Activated gamma-delta T cell treated with Interleukin-2 at 50 U/mL for 16 hours (primary cell): ENCODE measurements around the gene PJVK.
A peak's percentile ranks its signal among the peaks of the same experiment; 100 is the strongest.
"Not testable (repeated sequence)": the region's sequence is repeated elsewhere in the genome, so short reads cannot be mapped to it uniquely, and the experiment has no call there.

Source experiments
- DNase-seq: peaks from one replicate; pipeline ENCODE4 v3.0.0-alpha.2; 2020

PJVK gene, protein sequence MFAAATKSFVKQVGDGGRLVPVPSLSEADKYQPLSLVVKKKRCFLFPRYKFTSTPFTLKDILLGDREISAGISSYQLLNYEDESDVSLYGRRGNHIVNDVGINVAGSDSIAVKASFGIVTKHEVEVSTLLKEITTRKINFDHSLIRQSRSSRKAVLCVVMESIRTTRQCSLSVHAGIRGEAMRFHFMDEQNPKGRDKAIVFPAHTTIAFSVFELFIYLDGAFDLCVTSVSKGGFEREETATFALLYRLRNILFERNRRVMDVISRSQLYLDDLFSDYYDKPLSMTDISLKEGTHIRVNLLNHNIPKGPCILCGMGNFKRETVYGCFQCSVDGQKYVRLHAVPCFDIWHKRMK

DNA sequence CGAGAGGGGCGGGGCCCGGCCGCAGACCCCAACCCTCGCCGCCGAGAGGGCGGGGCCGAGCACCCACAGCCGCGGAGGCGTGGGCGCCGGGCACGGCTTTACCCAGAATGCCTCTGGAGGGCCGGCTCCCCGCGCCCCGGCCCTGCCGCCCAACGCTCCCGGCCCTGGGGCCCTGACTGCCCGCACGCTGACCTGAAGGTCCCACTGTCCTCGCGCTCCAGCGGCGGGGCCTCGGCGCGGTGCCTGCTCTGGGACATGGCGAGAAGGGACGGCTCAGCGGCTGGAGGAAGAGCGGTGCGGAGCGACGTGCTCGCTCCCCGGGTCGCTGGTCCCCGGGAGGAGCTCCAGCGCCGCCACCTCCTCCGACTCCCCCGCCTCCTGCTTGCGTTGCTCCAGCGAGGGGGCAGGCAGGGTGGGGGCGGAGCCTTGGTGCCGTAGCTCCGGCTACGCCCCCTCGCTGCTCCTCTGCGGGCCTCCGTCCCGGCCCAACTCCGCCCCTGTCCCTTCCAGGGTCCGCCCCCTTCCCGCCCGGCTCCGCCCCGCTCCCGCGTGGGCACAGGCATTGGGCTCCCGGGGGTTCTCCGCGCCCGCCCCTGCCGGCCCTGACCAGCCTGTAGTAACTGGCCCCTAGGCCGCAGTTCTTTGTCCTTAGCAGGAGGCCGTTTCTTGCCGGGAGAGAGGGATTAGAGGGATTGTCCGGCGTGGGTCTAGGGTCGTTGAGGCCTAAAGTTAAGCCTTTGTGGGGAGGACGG, at the start of gene PJVK, which contains the start of gene PRKRA:
Gene PJVK (plus strand): TSS at position 605 of the 752 bp plus-strand sequence. CDS start 2,032 bp downstream, outside the sequence.
Gene PRKRA (minus strand): TSS at position 402 of the 752 bp plus-strand sequence. CDS start 145 bp downstream, at position 257.
- DNase-seq: peak; percentile 94

DNA sequence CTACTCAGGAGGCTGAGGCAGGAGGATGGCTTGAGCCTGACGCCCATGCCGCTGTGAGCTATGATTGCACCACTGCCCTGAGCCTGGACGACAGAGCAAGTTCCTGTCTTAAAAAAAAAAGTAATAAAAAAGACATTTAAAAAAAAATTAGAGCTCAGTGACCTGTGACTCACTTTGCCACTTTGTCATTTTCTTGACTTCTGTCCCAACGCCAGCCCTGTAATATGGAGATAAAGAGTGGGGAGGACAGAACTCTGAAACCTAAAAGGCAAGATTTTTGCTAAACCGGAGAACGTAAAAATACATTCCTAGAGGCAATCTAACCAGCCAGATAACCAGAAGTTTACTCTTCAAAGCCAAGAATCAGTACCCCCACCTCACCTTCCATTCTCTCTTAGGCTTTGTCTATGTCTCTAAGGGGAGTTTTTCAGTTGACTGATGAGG, 49.2 kb upstream of the PJVK start:
- no peak for DNase-seq

DNA sequence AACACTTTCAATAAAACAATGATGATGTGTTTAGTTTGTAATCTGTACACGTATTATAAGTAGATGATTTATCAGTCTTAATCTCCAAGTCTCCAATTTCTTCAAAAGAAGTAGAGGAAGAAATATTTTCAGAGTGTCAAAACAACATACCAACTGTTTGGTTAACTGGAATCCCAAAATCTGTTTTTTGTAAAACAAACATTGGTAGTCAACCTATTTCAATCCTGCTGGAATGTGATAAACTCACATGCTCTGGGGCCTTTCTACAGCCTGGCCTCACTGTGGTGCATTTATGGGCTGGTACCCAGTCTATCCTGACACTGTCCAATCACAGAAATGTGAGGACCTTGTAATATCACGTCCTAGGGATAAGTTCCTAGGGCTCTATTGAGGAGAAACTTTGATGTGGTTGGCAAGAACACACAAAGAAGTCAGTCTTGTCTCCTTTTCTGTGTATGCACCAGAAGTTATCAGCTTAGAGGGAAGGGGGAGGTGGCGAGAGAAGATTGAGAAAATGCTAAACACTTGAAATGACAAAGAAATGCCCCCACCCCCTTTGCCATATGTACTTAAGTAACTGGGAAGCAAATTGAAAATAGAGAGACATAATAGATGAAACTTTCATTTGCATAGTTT, 47.4 kb upstream of the PJVK start:
- no peak for DNase-seq

DNA sequence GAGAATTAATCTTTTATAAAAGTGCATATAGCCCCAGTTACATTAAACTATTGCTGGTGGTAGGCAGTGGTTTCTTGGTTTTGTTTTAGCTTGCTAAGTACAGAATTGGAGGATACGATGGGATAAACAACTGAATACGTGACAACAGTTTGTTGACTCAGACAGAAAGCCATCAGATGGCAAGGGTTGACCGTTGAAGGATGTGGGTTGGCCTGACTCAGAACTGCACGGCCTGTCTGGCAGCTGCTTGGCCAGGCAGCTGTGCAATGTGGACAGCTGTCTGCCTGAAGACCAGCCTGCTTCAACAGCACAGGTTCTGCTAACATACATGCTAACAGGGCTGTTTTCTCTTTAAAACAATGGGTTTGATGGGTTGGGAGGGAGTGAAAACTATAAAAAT, 46.8 kb upstream of the PJVK start:
- DNase-seq: no peak

DNA sequence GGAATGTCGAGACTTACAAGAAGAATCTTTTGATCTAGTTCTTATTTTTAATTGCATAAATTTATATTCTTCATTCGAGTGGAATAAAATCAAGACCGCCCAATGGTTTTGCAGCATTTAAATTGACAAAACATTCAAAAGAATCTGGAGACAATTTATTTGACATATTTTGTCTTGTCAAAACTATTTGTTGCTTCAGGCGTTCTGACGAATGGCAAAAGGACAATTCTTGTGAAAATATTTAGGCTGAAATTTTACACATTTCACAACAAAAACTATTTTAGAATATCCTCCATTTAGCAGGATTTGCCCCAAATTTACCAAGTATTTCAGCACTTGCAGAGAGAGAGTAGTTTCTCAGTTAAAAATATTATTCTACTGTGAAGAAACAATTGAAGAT, 41.9 kb upstream of the PJVK start:
- no peak for DNase-seq

DNA sequence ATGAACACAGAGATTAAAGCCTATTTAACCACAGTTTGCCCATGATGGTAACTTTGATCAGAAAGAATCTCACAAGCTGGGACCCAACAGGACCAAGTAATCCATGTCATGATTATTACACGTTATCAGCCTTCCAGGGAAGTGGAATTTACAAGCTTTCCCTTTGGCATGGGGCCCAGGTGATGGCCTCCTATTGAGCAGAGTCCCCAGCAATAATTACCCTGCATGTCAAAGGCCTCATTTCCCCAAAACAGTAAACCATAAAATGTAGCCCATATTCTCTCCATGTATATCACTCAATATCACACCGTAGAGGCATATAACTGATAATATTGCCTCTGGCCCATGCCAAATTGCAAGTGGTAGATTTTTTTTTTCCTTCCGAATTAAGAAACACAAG, 39.1 kb upstream of the PJVK start:
- no peak for DNase-seq

DNA sequence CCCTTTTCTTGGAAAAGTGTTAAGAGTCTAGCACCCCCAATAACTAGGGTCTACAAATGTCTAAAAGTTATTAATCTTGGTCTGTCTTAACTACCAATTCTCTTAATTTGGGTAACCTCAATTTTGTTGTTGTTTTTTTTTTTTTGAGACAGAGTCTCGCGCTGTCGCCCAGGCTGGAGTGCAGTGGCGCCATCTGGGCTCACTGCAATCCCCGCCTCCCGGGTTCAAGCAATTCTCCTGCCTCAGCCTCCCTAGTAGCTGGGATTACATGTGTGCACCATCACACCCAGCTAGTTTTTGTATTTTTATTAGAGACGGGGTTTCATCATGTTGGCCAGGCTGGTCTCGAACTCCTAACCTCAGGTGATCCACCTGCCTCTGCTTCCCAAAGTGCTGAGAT, 38.7 kb upstream of the PJVK start:
- not testable (repeated sequence) for DNase-seq

DNA sequence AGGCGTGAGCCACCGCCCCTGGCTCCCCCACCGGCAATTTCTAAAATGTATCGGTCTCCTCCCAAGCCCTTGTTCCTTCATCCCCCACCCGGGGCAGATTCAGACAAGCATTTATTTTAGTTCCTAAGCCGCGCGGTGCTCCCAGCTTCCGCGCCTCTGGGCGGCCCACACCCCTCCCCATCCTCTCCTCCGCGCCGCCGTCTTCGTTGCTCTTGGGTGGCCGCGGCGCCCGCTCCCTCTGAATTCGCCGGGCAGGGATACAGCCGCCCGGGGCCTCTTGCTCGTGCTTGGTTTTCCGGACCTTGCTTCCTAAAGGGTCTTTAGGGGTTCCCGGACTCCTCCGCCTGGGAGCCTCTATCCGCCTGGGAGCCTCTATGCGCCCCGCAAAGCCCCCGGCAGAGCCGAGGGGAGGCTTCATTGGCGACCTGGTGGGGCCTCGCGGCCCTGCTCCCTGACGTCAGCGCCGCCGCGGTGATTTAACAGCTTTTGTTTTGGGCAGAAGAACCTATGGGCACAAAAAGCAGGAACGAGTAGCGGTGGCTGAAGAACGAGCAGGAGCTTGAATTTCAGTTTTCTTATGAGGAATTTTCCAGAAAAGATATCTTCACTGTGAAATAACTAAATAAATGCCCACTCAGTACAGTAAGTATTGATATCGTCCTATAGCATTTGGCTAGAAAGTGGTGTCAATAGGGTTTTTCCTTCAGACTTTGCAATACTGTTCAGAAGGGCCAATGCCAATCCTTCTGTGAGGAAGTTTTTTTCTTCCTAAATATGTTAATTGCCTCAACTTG, 37.5 kb upstream of the PJVK start:
- DNase-seq: peak; percentile 63

DNA sequence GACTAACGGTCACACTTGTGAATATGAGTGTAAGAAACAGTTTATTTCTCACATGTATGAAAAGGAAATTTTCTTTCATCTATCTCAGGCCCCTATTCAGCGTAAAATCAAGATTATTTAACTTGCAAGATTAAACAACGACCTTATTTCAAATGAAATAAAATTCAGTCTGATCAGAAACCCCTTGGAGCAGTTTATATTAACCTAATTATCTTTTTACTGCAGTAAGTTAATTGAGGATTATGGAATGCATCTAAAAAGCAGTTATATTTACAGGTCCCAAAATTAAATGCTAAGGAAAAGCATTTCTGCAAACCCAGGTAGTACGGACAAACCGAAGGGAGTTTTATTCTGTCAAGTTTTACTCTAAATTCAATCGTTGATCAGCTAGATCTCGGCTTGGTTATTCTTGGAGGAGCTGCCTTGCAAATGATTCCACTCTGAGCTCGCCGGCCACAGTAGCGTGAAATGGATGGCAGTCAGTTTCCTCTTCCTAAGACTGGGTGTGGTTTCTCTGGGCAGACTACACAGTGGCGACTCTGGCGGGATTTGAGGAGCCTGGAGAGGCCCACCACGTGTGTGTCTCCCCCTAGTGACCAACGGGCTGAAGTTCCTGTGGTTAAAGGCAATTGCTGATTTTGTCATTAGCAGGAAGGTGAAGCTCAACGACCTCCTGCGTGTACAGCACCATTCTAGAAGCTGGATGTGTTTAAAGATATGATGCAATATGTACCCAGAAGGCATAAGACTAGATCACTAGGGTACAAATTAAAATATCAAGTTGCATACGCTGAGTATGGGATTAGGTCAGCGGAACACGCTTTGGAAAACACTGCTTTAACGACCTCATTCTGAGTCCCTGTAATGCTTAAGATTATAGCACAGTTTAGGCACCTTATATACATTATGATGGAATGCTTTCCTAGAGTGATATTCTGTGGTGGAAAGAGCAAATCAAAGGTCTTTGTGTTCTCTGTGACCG, 36.6 kb upstream of the PJVK start:
- peak; percentile 71 for DNase-seq

DNA sequence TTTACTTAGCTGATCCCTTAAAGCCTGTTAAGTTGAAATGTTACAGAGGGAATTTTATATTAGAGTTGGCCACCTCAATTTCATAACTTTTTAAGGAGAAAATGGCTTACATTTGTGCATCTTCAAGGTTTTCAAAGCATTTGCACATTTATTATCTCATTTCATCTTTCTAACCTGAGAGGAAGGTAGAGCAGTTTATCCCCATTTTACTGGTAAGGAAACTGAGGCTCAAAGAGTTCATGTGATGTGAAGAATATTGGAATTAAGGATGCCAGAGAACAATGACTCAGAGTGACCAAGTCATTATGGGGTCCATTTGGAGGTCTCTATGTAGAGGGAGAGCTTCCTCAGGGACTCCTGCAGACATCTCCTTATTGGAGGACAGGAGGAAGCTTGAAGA, 35.2 kb upstream of the PJVK start:
- no peak for DNase-seq

DNA sequence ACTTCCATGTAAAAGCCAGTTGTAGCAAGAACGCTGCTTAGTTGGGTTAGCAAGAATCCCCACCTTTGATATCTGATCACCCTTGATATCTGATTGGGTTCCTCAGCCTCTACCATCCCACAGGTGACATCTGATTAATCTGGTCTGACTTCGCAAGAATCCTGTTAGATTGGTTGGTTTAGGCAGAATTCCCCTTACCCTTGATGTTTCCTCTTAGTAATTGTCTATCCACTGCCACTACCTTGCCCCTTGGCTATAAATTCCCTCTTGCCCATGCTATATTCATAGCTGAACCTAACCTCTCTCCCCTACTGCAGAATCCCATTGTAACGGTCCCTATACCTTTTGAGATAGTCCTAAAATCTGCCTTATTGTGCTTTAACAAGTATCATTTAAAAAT, 33.3 kb upstream of the PJVK start:
- DNase-seq: no peak

DNA sequence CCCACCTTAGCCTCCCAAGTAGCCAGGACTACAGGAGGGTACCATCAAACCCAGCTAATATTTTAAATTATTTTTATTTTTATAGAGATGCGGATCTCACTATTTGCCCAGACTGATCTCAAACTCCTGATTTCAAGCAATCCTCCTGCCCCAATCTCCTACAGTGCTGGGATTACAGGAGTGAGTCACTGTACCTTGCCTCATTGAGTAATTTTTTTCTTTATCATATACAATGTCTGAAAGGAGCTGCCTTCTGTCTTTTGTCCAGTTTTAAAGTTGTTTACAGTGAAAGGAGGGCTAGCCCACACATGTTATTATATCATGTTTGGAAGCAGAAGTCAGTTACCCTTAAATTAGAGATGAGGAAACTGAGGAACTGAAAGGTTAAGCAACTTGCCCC, 32.8 kb upstream of the PJVK start:
- DNase-seq: no peak

DNA sequence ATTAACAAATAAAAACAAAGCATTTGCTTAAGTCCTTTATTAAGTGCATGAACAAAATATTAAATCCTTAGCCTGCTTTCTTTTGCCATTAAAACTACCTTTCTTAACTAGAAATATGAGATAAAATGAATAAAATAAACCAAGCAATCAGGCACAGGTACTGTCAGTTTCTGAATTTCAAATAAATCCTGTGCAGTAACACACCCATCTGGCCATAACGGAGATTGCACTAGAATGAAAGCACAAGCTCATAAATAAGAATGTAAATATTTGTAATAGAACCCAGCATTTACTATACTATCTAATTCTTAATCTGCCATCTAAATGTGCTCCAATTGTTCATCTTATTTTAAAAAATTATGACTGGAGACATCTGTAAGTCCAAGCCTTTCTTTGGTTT, 32.1 kb upstream of the PJVK start:
- DNase-seq: no peak

DNA sequence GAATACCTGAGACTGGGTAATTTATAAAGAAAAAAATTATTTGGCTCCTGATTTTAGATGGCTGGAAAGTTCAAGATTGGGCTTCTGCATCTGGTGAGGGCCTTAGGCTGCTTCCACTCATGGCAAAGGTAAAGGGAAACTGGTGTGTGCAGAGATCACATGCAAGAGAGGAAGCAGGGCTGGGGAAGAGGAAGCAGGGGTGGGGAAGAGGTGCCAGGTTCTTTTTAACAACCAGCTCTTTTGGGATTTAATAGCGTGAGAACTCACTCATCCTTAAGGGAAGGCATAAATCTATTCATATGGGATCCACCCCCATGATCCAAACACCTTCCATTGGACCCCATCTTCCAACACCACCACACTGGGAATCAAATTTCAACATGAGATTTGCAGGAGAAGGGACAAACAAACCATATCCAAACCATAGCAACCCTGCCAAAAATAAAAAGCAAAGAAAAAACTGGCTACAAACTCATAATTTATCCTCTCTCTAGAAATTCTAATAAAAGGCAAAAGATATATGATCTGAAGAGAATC, 30.6 kb upstream of the PJVK start:
- no peak for DNase-seq

DNA sequence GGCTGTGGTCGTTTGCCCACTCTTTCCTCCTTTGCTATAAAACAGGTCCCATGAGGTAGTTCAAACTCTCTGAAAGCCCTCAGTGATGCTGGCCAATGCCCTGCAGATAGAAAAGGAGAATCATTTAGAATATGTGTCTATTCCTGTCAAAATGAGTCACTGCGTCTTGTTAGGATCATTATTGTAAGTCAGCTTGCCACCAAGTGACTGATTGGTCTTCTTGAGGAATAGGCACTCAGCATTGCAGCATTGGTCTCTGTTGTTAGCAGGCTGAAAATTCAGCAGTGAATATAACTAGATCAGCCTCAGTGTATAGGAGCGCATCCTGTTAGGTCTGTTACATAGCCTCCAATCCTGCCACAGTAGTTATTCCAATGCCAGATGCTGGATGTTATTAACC, 29.1 kb upstream of the PJVK start:
- no peak for DNase-seq

DNA sequence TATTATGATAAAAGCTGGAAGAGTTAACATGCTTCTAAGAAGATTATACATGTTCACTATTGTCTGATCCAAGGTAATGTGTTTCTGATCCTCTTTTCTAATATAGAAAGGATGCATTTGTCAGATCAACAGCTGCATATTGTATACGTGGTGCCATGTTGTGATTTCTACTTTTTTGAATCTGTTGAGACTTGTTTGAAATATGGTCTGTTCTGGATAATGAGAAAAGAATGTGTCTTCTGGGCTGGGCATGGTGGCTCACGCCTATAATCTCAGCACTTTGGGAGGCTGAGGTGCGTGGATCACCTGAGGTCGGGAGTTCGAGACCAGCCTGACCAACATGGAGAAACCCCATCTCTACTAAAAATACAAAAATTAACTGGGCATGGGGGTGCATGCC, 27.4 kb upstream of the PJVK start:
- not testable (repeated sequence) for DNase-seq

DNA sequence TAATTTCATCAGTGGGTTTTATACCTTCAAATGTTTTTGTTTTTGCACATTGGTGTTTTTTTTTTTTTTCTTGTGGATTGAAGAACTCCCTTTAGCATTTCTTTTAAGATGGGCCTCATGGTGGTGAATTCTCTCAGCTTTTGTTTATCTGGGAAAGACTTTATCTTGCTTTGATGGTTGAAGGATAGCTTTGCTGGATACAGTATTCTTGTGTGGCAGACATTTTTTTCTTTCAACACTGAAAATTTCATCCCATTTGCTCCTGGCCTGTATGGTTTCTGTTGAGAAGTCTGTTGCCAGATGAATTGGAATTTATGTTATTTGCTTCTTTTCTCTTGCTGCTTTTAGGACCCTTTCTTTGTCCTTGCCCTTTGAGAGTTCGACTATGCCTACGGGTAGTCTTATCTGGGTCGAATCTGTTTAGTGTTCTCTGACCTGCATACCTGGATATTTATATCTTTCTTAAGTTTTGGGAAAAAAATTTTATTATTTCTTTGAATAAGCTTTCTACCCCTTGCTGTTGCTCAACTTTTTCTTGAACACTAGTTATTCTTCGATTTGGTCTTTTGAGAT, 25.8 kb upstream of the PJVK start:
- no peak for DNase-seq

DNA sequence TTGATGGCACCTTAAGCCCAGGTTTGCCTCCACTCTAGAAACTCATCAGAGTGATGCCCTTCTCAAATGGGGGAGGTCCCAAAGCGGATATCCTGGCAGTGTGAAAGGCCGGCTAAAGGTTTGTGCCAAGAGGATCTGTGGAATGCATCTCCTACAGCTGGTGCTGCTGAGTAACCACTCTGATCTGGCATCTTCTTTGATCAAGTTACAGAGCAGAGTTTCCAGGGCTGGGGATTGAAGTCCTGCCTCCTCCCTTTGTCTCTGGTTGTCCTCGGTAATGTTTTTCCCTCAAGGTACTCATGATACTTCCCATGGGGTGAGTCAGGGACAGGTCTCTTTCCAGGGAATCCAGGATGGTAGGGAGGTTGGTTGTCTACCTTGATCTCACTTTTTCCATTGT, 24.8 kb upstream of the PJVK start:
- DNase-seq: no peak

DNA sequence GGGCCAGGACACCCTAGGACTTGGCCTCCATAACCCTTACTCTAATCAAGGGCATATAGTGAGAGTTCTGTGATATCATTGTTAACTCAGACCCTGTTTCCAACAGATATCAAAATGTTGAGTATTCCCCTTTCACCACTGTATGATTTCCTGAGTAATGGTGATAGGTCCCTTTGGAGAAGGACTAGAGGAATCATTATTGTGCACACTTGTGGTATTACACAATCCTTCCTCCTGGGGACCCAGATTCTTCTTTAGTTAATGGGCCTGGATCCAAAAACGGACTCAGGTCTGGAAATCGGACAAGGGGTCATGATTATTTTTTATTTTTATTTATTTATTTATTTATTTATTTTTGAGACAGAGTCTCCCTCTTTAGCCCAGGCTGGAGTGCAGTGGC, 23.7 kb upstream of the PJVK start:
- DNase-seq: no peak

DNA sequence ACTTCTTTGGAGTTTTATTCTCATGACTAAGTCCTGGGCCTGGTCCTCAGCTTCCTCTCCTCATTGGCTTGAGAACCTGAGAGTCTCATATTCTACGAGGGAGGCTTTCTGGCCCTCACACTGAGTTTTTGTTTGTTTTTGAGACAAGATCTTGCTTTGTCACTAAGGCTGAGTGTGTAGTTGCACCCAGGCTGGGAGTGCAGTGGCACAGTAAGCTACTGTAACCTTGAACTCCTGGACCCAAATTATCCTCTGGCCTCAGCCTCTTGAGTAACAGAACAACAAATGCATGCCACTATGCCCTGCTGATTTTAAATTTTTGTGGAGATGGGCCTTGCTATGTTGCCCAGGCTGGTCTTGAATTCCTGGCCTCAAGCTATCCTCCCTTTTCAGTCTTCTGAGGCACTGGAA, 22.8 kb upstream of the PJVK start:
- DNase-seq: no peak

DNA sequence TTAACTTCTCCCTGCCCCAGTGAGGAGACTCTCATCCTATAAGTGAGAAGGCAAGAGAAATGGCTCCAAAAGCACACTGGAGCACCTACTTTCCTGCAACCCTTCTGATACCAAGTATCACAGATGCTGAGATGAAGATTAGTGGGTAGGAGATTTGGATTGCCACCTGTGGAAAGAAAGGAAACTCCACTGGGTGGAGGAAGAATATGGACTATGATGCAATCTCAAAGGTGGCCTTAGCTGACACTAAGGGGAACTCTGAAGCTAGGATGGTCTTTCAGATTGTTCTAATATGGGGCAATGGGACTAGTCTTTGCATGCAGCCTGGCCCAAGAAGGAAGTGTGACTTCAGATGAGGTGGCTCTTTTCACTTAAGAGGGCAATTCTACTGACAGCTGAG, 21.8 kb upstream of the PJVK start:
- no peak for DNase-seq
